HepG2 (cell line): ENCODE data around the gene RUSC1. TPM values are rescaled to one million over a fixed set of nuclear protein-coding genes. Genes with fewer than 3 reads are reported as not detected.
A peak's percentile ranks its signal among the peaks of the same experiment; 100 is the strongest.

ENCODE experiments used
- BCL3 ChIP-seq: sonication (generic); formaldehyde crosslinking; IDR thresholded peaks from 2 replicates; pipeline ENCODE4 v1.5.1; 2020; ENCODE audit warnings: mild to moderate bottlenecking, missing genetic modification reagents, moderate library complexity
- ETV5 ChIP-seq: IDR thresholded peaks from 2 replicates; pipeline ENCODE4 v1.6.1; 2018; ENCODE audit warnings: missing biosample characterization, missing genetic modification reagents, inconsistent platforms, borderline replicate concordance
- GMEB2 ChIP-seq: IDR thresholded peaks from 2 replicates; pipeline ENCODE4 v1.6.1; 2016; ENCODE audit warnings: missing biosample characterization, missing genetic modification reagents, low read depth
- KLF16 ChIP-seq, 2 experiments: sonication (generic) in 1 of 2; formaldehyde crosslinking in 1 of 2; IDR thresholded peaks; 2 replicates each; pipeline versions ENCODE4 v1.6.1 to v1.8.0; 2016 to 2023; ENCODE audit warnings: missing genetic modification reagents in 2 of 2, missing compliant biosample characterization in 1 of 2
- SALL1 ChIP-seq: sonication (generic); formaldehyde crosslinking; IDR thresholded peaks from 2 replicates; pipeline ENCODE4 v1.8.0; 2022; ENCODE audit warnings: mild to moderate bottlenecking, missing genetic modification reagents
- TBX2 ChIP-seq: sonication (generic); formaldehyde crosslinking; IDR thresholded peaks from 2 replicates; pipeline ENCODE4 v1.5.0; 2020; ENCODE audit warnings: missing genetic modification reagents, mild to moderate bottlenecking, borderline replicate concordance
- THAP11 ChIP-seq: IDR thresholded peaks from 2 replicates; pipeline ENCODE4 v1.6.1; 2016; ENCODE audit warnings: missing biosample characterization, missing genetic modification reagents
- ZNF558 ChIP-seq: sonication (generic); formaldehyde crosslinking; IDR thresholded peaks from 2 replicates; pipeline ENCODE4 v1.9.0; 2022; ENCODE audit warnings: mild to moderate bottlenecking, missing genetic modification reagents, borderline replicate concordance
- ZNF609 ChIP-seq: sonication (generic); formaldehyde crosslinking; IDR thresholded peaks from 2 replicates; pipeline ENCODE4 v1.4.0; 2020; ENCODE audit warnings: mild to moderate bottlenecking, missing genetic modification reagents, borderline replicate concordance
- ZNF709 ChIP-seq: sonication (generic); formaldehyde crosslinking; IDR thresholded peaks from 2 replicates; pipeline ENCODE4 v1.5.0; 2020; ENCODE audit warnings: mild to moderate bottlenecking, missing genetic modification reagents
- ZNF746 ChIP-seq: sonication (generic); formaldehyde crosslinking; IDR thresholded peaks from 2 replicates; pipeline ENCODE4 v1.8.0; 2022; ENCODE audit warnings: mild to moderate bottlenecking, missing genetic modification reagents
- ZSCAN21 ChIP-seq: sonication (generic); formaldehyde crosslinking; IDR thresholded peaks from 2 replicates; pipeline ENCODE4 v1.8.0; 2022; ENCODE audit warnings: mild to moderate bottlenecking, missing genetic modification reagents, moderate library complexity, borderline replicate concordance
- polyA plus RNA-seq, 8 experiments: library from polyadenylated mRNA; depleted of rRNA in 3 of 8; stranded (reverse) in 7 of 8; unstranded in 1 of 8; fragments of >200 nt; fragmentation: Illumina TruSeq in 4 of 8; extraction: Trizol in 4 of 8; gene quantifications; 2 replicates each; pipeline versions ENCODE4 v1.2.1 to v1.2.3, GENCODE V29; 2011 to 2016; ENCODE audit warnings: low read depth in 4 of 8, missing spikeins in 1 of 8, mixed read lengths in 1 of 8; ENCODE audit not compliant: insufficient read depth in 1 of 8
- total RNA-seq, 5 experiments: library from RNA; depleted of rRNA; stranded (reverse); fragments of >200 nt; fragmentation: Illumina TruSeq; extraction: Trizol; gene quantifications; 2 replicates each; pipeline ENCODE4 v1.2.3, GENCODE V29; 2016; ENCODE audit warnings: low read depth in 1 of 5

RUSC1 gene
- total and polyA plus RNA-seq, 2 of the 13 experiments (the other 11 are each of a cell fraction or from before 2014, with no cell fraction given): 18.7 to 20.4 TPM

GRCh38 chr1:155322953-155323728 lies 2.4 kb downstream of the RUSC1 start (continued):
- TF ChIP-seq ZNF609 (no peak), TBX2 (CRISPR knock-in tag) (peak; percentile 34; the same call in 1 of the 2 replicates), ZNF746 (CRISPR knock-in tag) (peak; percentile 64; the same call in 1 of the 2 replicates), ZSCAN21 (no peak), THAP11 (CRISPR knock-in tag) (peak; percentile 86), GMEB2 (0 out of 2 replicates have a peak, but pooled peaks have one; percentile 31), ZNF558 (CRISPR knock-in tag) (peak; percentile 55; the same call in 1 of the 2 replicates), SALL1 (peak; percentile 61), KLF16 (CRISPR knock-in tag; IDR thresholded peaks at IDR 0.05) (peak in 1 of 2 experiments; percentile 85; a peak in 1 of 4 replicates), BCL3 (CRISPR knock-in tag) (no peak), ZNF709 (CRISPR knock-in tag) (0 out of 2 replicates have a peak, but pooled peaks have one; percentile 43), ETV5 (CRISPR knock-in tag) (peak; percentile 53; the same call in 1 of the 2 replicates)
